ENCODE data around the gene NPHP1.
"Not testable (repeated sequence)": the region's sequence is repeated elsewhere in the genome, so short reads cannot be mapped to it uniquely, and the experiment has no call there.

Gene NPHP1

GRCh38 chr2:110120171-110121051, 84.4 kb downstream of the NPHP1 start:
- Histone ChIP-seq H3K4me3 (ENCODE audit: insufficient read depth, low read depth, low read length, poor library complexity, severe bottlenecking) (no peak overlapping the region), H3K9me3 (ENCODE audit: control insufficient read depth, low read length) (no peaks in the 10 kb centered on the region), H3K36me3 (ENCODE audit: control insufficient read depth, insufficient read depth, low read length) (no peaks in the 10 kb centered on the region), H3K27ac (ENCODE audit: insufficient read depth, low read length, poor library complexity, severe bottlenecking) (no peak overlapping the region), H3K4me1 (ENCODE audit: control insufficient read depth, insufficient read depth, low read length, poor library complexity, severe bottlenecking) (no peaks in the 10 kb centered on the region), H3K27me3 (replicated peaks; ENCODE audit: control insufficient read depth, insufficient read depth, low read length, poor library complexity, severe bottlenecking) (peaks cover 4% of the 10 kb centered on the region)
- no peak for DNase-seq

- H3K4me1 ChIP-seq (ENCODE audit: control insufficient read depth, insufficient read depth, low read length, poor library complexity, severe bottlenecking) = no peaks in the 10 kb centered on the region
- H3K27me3 ChIP-seq (replicated peaks; ENCODE audit: control insufficient read depth, insufficient read depth, low read length, poor library complexity, severe bottlenecking) = peaks cover 4% of the 10 kb centered on the region
- H3K27ac ChIP-seq (ENCODE audit: insufficient read depth, low read length, poor library complexity, severe bottlenecking) = no peak overlapping the region
- no peak for DNase-seq
- no peak overlapping the region for H3K4me3 ChIP-seq (ENCODE audit: insufficient read depth, low read depth, low read length, poor library complexity, severe bottlenecking)
- no peaks in the 10 kb centered on the region for H3K36me3 ChIP-seq (ENCODE audit: control insufficient read depth, insufficient read depth, low read length)
- no peaks in the 10 kb centered on the region for H3K9me3 ChIP-seq (ENCODE audit: control insufficient read depth, low read length)
These were observed 88.6 kb downstream of the NPHP1 start for GRCh38 chr2:110116033-110116710.

- no peak for DNase-seq
- Histone ChIP-seq H3K36me3 (ENCODE audit: control insufficient read depth, insufficient read depth, low read length) (no peaks in the 10 kb centered on the region), H3K27ac (ENCODE audit: insufficient read depth, low read length, poor library complexity, severe bottlenecking) (no peak within 1 kb of the TSS), H3K27me3 (replicated peaks; ENCODE audit: control insufficient read depth, insufficient read depth, low read length, poor library complexity, severe bottlenecking) (peaks cover 4% of the 10 kb centered on the region), H3K4me1 (ENCODE audit: control insufficient read depth, insufficient read depth, low read length, poor library complexity, severe bottlenecking) (no peaks in the 10 kb centered on the region), H3K9me3 (ENCODE audit: control insufficient read depth, low read length) (no peaks in the 10 kb centered on the region), H3K4me3 (ENCODE audit: insufficient read depth, low read depth, low read length, poor library complexity, severe bottlenecking) (no peak within 1 kb of the TSS)
These were observed 89.4 kb downstream of the NPHP1 start, which contains the start of gene MALL for GRCh38 chr2:110115291-110116032. Gene MALL (minus strand): TSS chr2:110115822. CDS start chr2:110115792, 30 bp downstream.

- Histone ChIP-seq H3K4me3 (ENCODE audit: insufficient read depth, low read depth, low read length, poor library complexity, severe bottlenecking) (no peak overlapping the region), H3K9me3 (ENCODE audit: control insufficient read depth, low read length) (no peaks in the 10 kb centered on the region), H3K4me1 (ENCODE audit: control insufficient read depth, insufficient read depth, low read length, poor library complexity, severe bottlenecking) (no peaks in the 10 kb centered on the region), H3K27ac (ENCODE audit: insufficient read depth, low read length, poor library complexity, severe bottlenecking) (no peak overlapping the region), H3K27me3 (replicated peaks; ENCODE audit: control insufficient read depth, insufficient read depth, low read length, poor library complexity, severe bottlenecking) (peaks cover 4% of the 10 kb centered on the region), H3K36me3 (ENCODE audit: control insufficient read depth, insufficient read depth, low read length) (no peaks in the 10 kb centered on the region)
- no peak for DNase-seq
These were observed 90.0 kb downstream of the NPHP1 start for GRCh38 chr2:110114831-110115255.

- Histone ChIP-seq H3K27me3 (replicated peaks; ENCODE audit: control insufficient read depth, insufficient read depth, low read length, poor library complexity, severe bottlenecking) (peaks cover 4% of the 10 kb centered on the region), H3K4me3 (ENCODE audit: insufficient read depth, low read depth, low read length, poor library complexity, severe bottlenecking) (no peak overlapping the region), H3K27ac (ENCODE audit: insufficient read depth, low read length, poor library complexity, severe bottlenecking) (no peak overlapping the region), H3K4me1 (ENCODE audit: control insufficient read depth, insufficient read depth, low read length, poor library complexity, severe bottlenecking) (no peaks in the 10 kb centered on the region), H3K36me3 (ENCODE audit: control insufficient read depth, insufficient read depth, low read length) (no peaks in the 10 kb centered on the region), H3K9me3 (ENCODE audit: control insufficient read depth, low read length) (no peaks in the 10 kb centered on the region)
- DNase-seq = no peak
These were observed 90.7 kb downstream of the NPHP1 start for GRCh38 chr2:110113961-110114591.

GRCh38 chr2:110108291-110108690, 96.5 kb downstream of the NPHP1 start:
- not testable (repeated sequence) for H3K4me1 ChIP-seq (ENCODE audit: control insufficient read depth, insufficient read depth, low read length, poor library complexity, severe bottlenecking); H3K9me3 ChIP-seq (ENCODE audit: control insufficient read depth, low read length); H3K27me3 ChIP-seq (replicated peaks; ENCODE audit: control insufficient read depth, insufficient read depth, low read length, poor library complexity, severe bottlenecking); H3K4me3 ChIP-seq (ENCODE audit: insufficient read depth, low read depth, low read length, poor library complexity, severe bottlenecking); DNase-seq; H3K36me3 ChIP-seq (ENCODE audit: control insufficient read depth, insufficient read depth, low read length); H3K27ac ChIP-seq (ENCODE audit: insufficient read depth, low read length, poor library complexity, severe bottlenecking)

GRCh38 chr2:110107092-110108079, 97.4 kb downstream of the NPHP1 start:
- H3K36me3 ChIP-seq (ENCODE audit: control insufficient read depth, insufficient read depth, low read length) = no peaks in the 10 kb centered on the region
- peaks cover 4% of the 10 kb centered on the region for H3K27me3 ChIP-seq (replicated peaks; ENCODE audit: control insufficient read depth, insufficient read depth, low read length, poor library complexity, severe bottlenecking)
- no peak overlapping the region for H3K4me3 ChIP-seq (ENCODE audit: insufficient read depth, low read depth, low read length, poor library complexity, severe bottlenecking)
- no peak overlapping the region for H3K27ac ChIP-seq (ENCODE audit: insufficient read depth, low read length, poor library complexity, severe bottlenecking)
- no peaks in the 10 kb centered on the region for H3K9me3 ChIP-seq (ENCODE audit: control insufficient read depth, low read length)
- DNase-seq = no peak
- H3K4me1 ChIP-seq (ENCODE audit: control insufficient read depth, insufficient read depth, low read length, poor library complexity, severe bottlenecking) = no peaks in the 10 kb centered on the region

GRCh38 chr2:110106642-110107041, 98.2 kb downstream of the NPHP1 start:
- H3K27ac ChIP-seq (ENCODE audit: insufficient read depth, low read length, poor library complexity, severe bottlenecking) = no peak overlapping the region
- H3K27me3 ChIP-seq (replicated peaks; ENCODE audit: control insufficient read depth, insufficient read depth, low read length, poor library complexity, severe bottlenecking) = peaks cover 4% of the 10 kb centered on the region
- H3K4me3 ChIP-seq (ENCODE audit: insufficient read depth, low read depth, low read length, poor library complexity, severe bottlenecking) = no peak overlapping the region
- H3K4me1 ChIP-seq (ENCODE audit: control insufficient read depth, insufficient read depth, low read length, poor library complexity, severe bottlenecking) = no peaks in the 10 kb centered on the region
- DNase-seq = no peak
- no peaks in the 10 kb centered on the region for H3K36me3 ChIP-seq (ENCODE audit: control insufficient read depth, insufficient read depth, low read length)
- no peaks in the 10 kb centered on the region for H3K9me3 ChIP-seq (ENCODE audit: control insufficient read depth, low read length)
